Prostate gland (tissue), 2 donors: ENCODE data around the gene RASL10B.

ENCODE experiments used
- CTCF ChIP-seq, 4 experiments: fragments of 200-600 bp in 2 of 4; fragments of 450-650 bp in 2 of 4; sonication (generic) in 2 of 4; IDR thresholded peaks; 1 replicate in 3 of 4; 2 replicates in 1 of 4; pipeline ENCODE4 v1.5.1; 2016 to 2019; ENCODE audit warnings: antibody characterized with exemption in 4 of 4, mild to moderate bottlenecking in 2 of 4, moderate library complexity in 2 of 4
- POLR2AphosphoS5 ChIP-seq: sonication (generic); formaldehyde crosslinking; IDR thresholded peaks from one replicate; pipeline ENCODE4 v1.6.1; 2017; ENCODE audit warnings: antibody characterized with exemption

DNA sequence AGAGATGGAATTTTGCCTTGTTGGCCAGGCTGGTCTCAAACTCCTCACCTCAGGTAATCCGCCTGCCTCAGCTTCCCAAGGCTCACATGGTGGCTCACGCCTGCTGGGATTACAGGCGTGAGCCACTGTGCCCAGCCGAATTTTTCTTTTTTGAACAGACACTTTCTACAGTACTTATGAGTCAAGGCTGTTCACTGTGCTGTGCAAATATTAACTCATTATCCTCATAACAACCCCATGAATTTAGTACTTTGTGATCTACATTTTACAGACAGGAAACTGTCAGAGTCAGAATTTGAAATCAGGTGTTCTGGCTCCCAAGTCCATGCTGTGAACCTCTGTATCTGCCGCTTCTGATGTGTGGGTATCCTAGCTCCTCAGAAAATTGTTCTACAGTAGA is 25.7 kb upstream of the RASL10B start:
- TF ChIP-seq POLR2AphosphoS5, result no peak
- TF ChIP-seq CTCF (IDR thresholded peaks at IDR 0.05), result no peak
